Measurements from ENCODE around the gene MYLK4.
A peak's percentile ranks its signal among the peaks of the same experiment; 100 is the strongest.
"Not testable (repeated sequence)": the region's sequence is repeated elsewhere in the genome, so short reads cannot be mapped to it uniquely, and the experiment has no call there.

Gene MYLK4

GRCh38 chr6:2781685-2782355 lies 31.1 kb upstream of the MYLK4 start:
- H3K27ac ChIP-seq, result no peak overlapping the region
- H3K4me3 ChIP-seq, result no peak overlapping the region

- Histone ChIP-seq H3K4me3 (no peak overlapping the region), H3K27ac (no peak overlapping the region)
Observed at GRCh38 chr6:2780102-2780737, 29.5 kb upstream of the MYLK4 start.

- H3K4me3 ChIP-seq, result no peak overlapping the region
- no peak overlapping the region for H3K27ac ChIP-seq
Observed at GRCh38 chr6:2777249-2777648, 26.5 kb upstream of the MYLK4 start.

- H3K4me3 ChIP-seq, result no peak overlapping the region
- H3K27ac ChIP-seq, result no peak overlapping the region
Observed at GRCh38 chr6:2775003-2775402, 24.3 kb upstream of the MYLK4 start.

GRCh38 chr6:2773449-2773848 lies 22.7 kb upstream of the MYLK4 start:
- Histone ChIP-seq H3K27ac (no peak overlapping the region), H3K4me3 (no peak overlapping the region)

DNA sequence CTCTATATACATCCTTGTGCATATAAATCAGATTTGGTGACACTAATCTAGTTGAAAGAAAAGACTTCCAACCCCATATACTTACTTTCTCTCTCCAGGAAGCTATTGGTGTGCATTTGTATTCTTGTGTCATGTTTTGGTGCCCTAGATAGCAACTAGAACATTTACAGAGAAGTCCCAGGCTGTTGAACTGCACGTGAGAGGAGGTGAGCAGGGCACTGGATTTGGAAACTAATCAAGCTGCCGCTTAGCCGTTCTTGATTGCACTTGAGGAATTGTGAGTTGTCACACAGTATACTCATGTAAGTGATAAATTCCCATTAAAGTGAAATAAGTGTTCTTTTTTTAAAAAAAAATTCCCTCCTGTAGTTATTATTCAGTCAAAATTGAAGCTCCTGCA lies 22.1 kb upstream of the MYLK4 start:
- Histone ChIP-seq H3K4me3 (no peak overlapping the region), H3K27ac (no peak overlapping the region)

DNA sequence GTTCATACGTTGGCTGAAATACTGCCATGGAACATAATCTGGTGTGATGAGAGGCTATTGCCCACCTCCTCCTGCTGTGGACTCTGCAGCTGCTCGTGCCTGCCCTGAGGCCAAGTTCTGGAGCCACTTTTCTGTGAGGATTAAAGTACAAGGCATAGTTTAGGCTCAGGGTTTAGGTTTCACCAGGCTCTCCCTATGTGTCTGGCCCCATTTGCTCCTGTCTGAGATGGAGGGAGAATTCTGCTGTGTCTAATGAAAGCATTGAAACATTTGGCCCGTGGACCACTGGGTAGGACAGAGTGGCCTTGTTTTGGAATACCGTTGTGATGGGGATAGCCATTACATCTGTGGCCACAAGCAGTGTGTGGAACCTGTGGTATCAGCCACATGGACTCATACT lies 20.4 kb upstream of the MYLK4 start:
- no peak overlapping the region for H3K27ac ChIP-seq
- H3K4me3 ChIP-seq, result no peak overlapping the region

DNA sequence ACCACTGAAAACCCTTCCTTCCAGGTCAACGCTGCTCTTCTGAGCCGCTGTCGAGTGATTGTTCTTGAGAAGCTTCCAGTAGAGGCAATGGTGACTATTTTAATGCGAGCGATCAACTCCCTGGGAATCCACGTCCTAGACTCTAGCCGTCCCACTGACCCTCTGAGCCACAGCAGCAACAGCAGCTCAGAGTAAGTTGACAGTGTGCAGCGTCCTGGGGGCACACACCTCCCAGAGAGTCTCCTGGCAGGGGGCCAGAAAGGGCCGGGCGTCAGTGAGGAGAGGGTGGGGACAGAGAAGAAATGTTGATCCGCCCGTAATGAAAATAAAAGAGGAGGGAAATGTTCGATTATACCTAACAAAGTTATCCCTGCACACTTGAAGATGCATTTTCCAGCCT lies 19.4 kb upstream of the MYLK4 start:
- peak overlapping the region in 1 of 7 experiments; percentile 1 for H3K4me3 ChIP-seq
- no peak overlapping the region for H3K27ac ChIP-seq

DNA sequence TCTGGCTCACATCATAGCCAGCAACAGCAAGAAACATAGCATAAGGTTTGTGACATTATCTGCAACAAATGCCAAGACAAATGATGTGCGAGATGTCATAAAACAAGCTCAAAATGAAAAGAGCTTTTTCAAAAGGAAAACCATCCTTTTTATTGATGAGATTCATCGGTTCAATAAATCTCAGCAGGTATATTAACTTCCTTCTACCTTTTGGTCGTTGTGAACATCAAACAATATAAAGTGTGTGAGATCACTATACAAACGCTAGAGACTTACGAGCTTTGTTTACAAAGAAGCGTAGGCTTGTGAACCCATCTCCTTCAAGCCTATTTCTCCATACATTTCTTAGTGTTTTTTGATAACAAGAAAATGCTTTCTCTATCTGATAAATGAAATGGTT lies 18.0 kb upstream of the MYLK4 start:
- peak overlapping the region in 1 of 7 experiments; percentile 87 for H3K4me3 ChIP-seq
- H3K27ac ChIP-seq, result no peak overlapping the region

GRCh38 chr6:2767657-2768524 lies 17.2 kb upstream of the MYLK4 start:
- peak overlapping the region in 5 of 21 experiments; percentile 5 to 29 (median 10) for H3K27ac ChIP-seq
- peak overlapping the region; percentile 61 to 90 (median 82) for H3K4me3 ChIP-seq

DNA sequence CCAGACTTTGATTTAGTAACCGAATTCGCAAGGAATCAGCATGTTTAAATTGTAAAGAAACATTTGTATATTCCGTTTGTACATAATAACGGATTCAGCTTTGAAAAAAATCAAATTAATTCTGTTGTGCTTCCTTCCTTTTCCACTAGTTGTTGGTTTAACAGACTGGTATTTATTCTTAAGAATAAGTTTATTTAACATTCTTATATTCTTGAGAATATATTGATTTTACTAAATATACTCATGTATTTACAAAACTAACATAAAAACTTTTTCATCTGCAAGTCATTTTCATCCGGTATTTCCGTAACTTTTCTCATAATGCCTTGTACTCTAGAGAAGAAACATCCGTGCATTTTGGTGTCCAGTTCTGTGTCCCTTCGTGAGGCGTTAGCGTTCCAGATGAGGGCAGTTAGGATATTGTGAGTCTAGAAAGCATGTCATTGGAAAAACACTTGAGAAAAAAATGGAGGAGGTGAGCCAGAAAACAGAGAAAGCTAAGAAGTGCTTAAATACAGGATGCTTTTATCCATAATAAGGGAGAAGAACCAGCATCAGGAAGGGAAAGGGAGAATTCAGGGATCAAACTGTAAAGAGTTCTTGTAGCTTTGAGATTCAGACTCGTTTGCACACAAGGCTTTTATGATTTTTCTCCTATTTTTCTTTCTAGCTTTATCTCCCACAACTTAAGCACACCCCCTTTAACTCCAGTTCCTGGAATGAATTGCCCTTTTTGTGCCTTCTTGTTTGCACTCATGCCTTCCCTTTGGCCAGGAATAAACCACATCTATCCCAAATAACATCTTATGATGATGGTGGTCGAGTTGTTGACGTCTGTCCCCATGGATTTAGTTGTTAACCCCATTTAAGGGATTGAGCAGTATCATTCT lies 16.3 kb upstream of the MYLK4 start:
- H3K27ac ChIP-seq, result peak overlapping the region in 15 of 21 experiments; percentile 10 to 96 (median 90)
- H3K4me3 ChIP-seq, result peak overlapping the region; percentile 61 to 90 (median 82)

DNA sequence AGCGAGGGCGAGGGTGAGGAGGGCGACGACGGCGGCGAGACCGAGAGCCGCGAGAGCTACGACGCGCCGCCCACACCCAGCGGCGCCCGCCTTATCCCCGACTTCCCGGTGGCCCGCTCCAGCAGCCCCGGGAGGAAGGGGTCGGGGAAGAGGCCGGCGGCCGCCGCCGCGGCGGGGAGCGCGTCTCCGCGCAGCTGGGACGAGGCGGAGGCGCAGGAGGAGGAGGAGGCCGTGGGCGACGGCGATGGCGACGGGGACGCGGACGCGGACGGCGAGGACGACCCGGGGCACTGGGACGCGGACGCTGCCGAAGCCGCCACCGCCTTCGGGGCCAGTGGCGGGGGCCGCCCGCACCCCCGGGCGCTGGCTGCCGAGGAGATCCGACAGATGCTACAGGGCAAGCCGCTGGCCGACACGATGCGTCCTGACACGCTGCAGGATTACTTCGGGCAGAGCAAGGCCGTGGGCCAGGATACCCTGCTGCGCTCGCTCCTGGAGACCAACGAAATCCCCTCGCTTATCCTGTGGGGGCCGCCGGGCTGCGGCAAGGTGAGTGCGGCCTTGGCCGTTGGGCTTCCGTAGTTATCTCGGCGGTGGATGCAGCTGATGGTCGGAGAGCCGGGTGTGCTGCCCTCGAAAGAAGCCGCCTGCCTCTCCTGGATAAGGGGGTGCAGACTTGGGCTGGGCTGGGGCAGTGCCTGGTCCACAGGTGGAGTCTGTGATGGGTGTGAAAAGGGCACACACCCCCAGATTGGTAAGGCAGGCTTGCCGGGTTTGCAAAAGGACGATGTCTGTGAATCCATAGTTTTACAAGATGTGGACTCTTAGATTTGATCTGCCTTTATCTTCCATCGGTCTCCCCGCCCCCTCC lies 15.4 kb upstream of the MYLK4 start:
- peak overlapping the region; percentile 61 to 90 (median 82) for H3K4me3 ChIP-seq
- peak overlapping the region; percentile 81 to 96 (median 91) for H3K27ac ChIP-seq

GRCh38 chr6:2765166-2765895 lies 14.6 kb upstream of the MYLK4 start, which contains the start of gene WRNIP1:
Gene WRNIP1 (plus strand): TSS chr6:2765393. CDS start chr6:2765623, 230 bp downstream.
- Histone ChIP-seq H3K27ac (peak within 1 kb of the TSS; percentile 81 to 96 (median 91)), H3K4me3 (peak within 1 kb of the TSS; percentile 61 to 90 (median 82))

DNA sequence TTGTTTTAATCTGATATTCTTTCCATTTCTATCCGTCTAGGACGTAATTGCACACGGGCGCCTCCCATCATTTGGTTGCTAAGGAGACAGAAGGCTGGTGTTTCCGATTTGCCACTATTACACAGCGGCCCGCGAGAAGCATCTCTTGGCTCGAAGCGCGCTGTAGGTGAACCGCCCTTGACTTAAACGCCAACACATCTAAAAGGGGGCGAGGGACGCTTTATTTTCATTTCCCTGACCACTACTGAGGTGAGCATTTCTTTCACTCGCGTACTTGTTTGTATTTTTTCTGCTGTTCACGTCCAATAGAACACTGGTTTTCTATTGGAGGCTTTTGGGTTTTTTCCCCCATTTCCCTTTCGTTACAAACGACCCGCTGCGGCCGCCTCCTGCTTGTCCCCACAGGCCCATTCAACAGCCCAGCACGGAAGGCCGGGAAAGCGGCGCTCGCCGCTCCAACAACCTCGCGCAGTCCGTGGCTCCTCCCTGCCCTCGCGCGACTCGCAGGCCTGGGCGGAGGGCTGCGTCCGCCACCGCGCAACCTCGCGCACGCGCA lies 14.0 kb upstream of the MYLK4 start:
- H3K27ac ChIP-seq, result peak overlapping the region; percentile 25 to 95 (median 87)
- H3K4me3 ChIP-seq, result peak overlapping the region; percentile 37 to 90 (median 71)

DNA sequence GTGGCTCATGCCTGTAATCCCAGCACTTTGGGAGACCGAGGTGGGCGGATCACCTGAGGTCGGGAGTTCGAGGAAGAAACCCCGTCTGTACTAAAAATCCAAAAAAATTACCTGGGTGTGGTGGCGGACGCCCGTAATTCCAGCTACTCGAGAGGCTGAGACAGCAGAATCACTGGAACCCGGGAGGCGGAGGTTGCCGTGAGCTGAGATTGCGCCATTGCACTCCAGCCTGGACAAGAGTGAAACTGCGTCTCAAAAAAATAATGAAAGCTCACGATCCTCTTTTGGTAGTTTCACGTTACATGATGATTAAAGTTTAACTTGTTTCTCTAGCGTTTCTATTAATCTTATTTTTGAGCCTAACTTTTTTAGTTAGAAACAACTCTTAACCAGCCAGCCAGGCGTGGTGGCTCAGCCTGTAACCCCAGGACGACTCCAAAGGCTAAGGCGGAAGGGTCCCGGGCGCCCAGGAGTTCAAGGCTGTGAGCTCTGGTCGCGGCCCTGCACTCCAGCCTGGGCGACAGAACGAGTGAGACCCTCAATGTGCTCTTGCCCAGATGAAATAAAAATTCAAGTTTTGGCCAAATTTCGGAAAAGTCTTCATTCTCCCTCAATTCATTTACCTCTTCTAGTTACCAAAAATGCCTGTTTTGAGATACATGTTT lies 13.3 kb upstream of the MYLK4 start:
- H3K4me3 ChIP-seq, result peak overlapping the region in 6 of 7 experiments; percentile 37 to 90 (median 76)
- peak overlapping the region in 16 of 21 experiments; percentile 67 to 95 (median 89) for H3K27ac ChIP-seq

DNA sequence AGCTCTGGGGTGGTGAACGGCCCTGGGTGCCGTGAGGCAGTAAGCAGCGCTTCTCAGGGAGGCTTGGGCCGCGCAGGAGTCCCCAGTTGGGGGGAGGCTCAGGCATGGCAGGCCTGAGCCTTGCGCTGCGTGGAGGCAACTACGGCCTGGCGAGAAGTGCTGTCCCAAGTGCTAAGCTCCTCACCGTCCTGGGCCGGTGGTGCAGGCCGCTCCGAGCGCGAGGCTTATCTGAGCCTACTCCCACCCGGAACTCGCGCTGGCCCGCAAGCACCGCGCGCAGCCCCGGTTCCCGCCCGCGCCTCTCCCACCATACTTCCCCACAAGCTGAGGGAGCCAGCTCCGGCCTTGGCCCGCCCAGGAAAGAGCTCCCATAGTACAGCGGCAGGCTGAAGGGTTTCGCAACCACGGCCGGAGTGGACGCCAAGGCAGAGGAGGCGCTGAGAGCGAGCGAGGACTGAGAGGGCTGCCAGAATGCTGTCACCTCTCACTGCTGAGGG lies 12.7 kb upstream of the MYLK4 start:
- no peak overlapping the region for H3K27ac ChIP-seq
- H3K4me3 ChIP-seq, result no peak overlapping the region

- H3K4me3 ChIP-seq, H3K27ac ChIP-seq: not testable (repeated sequence)
Observed at GRCh38 chr6:2762868-2763267, 12.1 kb upstream of the MYLK4 start.
